Measurements from ENCODE around the gene RALB.
"Not testable (repeated sequence)": the region's sequence is repeated elsewhere in the genome, so short reads cannot be mapped to it uniquely, and the experiment has no call there.

RALB gene

DNA sequence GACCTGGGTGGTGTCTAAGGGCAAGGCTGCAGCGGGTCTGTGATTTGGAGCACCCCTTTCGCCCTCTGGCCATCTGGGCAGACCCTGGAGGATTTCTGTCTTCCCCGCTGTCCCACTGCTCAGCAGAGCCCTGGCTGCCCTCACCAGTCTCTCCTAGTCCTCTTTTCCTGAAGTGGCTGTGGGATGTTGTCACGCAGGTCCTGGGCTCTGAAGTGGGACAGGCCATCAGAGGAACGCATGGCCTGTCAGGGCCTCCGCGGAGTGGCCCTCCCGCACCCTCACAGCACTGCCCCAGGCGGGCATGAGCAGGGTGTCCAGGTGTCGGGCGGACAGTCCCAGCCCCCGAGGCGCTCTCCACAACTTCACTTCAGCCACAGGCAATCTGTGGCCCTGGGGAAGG lies 28.4 kb upstream of the RALB start:
- DNase-seq (ENCODE audit: extremely low spot score, insufficient read length, low read depth) (no peak), FAIRE-seq (no peak)

GRCh38 chr2:120224735-120225548 lies 27.7 kb upstream of the RALB start:
- no peak for DNase-seq (ENCODE audit: extremely low spot score, insufficient read length, low read depth)
- no peak for FAIRE-seq

DNA sequence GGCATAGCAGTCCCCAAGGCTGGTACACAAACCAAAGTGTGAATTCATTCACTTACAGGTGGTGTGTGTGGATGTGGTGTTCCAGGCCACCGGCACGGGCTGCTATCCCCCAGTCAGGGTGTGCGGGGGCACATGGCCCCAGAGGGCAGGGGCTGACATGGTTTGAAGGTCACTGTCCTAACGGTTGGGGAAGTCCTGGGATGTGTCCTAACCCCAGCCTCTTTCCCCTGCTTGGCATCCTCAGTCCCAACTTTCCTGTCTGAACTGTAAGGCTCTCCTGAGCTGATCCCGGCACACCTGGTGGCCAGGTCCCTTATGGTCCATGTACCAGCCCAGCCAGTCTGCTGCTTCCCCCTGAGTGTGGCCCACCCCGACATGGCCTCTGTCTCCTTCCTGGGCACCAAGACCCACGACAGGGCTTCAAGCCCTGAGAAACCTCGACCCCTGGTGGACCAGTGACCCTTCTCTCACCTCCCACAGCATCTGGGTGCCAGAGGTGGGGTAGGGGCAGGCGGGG lies 27.0 kb upstream of the RALB start:
- no peak for DNase-seq (ENCODE audit: extremely low spot score, insufficient read length, low read depth)

DNA sequence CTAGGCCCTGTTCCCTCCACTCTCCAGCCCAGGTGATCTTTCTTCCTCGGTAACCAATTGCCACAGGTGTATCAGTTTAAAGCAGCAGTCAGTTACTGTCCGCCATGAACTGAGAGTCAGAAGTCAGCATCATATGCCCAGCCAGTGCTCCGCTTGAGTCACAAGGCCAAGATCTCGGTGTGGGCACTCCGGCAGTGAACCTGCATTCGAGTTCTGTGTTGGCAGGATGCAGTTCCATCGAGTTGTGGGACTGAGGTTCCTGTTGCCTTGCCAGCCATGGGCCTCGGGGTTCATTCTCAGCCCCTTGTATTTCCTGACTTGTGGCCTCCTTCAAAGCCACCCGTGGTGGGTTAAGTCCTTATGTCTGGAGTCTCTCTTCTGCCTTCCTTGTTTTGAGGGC lies 26.3 kb upstream of the RALB start:
- DNase-seq (ENCODE audit: extremely low spot score, insufficient read length, low read depth): no peak
- no peak for FAIRE-seq

More for the DNA sequence above, 27.0 kb upstream of the RALB start:
- no peak for FAIRE-seq

GRCh38 chr2:120227111-120227991 lies 25.3 kb upstream of the RALB start:
- FAIRE-seq (no peak), DNase-seq (ENCODE audit: extremely low spot score, insufficient read length, low read depth) (no peak)

DNA sequence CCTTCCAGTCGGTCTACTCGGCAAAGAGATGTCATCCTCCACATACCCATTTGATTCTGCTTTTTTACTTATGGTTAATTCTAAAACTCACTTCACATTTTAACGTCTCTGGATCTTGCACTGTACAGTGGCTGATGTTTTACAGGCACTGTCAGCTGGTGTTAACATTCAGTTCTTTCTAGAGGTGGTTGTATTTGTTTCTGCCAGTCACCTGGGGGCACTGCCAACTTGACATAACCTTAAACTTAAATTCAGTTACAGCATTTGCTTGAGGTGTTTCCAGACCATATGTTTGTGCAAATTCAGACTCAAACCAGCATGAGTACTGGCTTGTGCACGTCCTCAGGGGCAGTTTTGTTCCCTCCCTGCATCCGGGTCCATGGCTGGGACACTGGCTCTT lies 24.1 kb upstream of the RALB start:
- no peak for DNase-seq (ENCODE audit: extremely low spot score, insufficient read length, low read depth)
- no peak for FAIRE-seq

- no peak for FAIRE-seq
These were observed 23.3 kb upstream of the RALB start for GRCh38 chr2:120229341-120229740.

GRCh38 chr2:120230515-120231471 lies 21.9 kb upstream of the RALB start:
- FAIRE-seq (peak; percentile 60), DNase-seq (ENCODE audit: extremely low spot score, insufficient read length, low read depth) (no peak)

More at GRCh38 chr2:120229341-120229740, 23.3 kb upstream of the RALB start:
- DNase-seq (ENCODE audit: extremely low spot score, insufficient read length, low read depth): no peak

- DNase-seq (ENCODE audit: extremely low spot score, insufficient read length, low read depth) (no peak), FAIRE-seq (no peak)
These were observed 21.1 kb upstream of the RALB start for GRCh38 chr2:120231564-120231973.

GRCh38 chr2:120231974-120232635 lies 20.5 kb upstream of the RALB start:
- FAIRE-seq: peak; percentile 98
- DNase-seq (ENCODE audit: extremely low spot score, insufficient read length, low read depth): peak; percentile 68

- FAIRE-seq (no peak), DNase-seq (ENCODE audit: extremely low spot score, insufficient read length, low read depth) (no peak)
These were observed 19.4 kb upstream of the RALB start for GRCh38 chr2:120233292-120233691.

DNA sequence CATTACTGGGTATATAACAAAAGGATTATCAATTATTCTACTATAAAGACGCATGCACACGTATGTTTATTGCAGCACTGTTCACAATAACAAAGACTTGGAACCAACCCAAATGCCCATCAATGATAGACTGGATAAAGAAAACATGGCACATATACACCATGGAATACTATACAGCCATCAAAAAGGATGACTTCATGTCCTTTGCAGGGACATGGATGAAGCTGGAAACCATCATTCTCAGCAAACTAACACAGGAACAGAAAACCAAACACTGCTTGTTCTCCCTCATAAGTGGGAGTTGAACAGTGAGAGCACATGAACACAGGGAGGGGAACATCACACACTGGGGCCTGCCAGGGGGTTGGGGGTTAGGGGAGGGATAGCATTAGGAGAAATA lies 17.5 kb upstream of the RALB start:
- DNase-seq (ENCODE audit: extremely low spot score, insufficient read length, low read depth); FAIRE-seq: not testable (repeated sequence)

DNA sequence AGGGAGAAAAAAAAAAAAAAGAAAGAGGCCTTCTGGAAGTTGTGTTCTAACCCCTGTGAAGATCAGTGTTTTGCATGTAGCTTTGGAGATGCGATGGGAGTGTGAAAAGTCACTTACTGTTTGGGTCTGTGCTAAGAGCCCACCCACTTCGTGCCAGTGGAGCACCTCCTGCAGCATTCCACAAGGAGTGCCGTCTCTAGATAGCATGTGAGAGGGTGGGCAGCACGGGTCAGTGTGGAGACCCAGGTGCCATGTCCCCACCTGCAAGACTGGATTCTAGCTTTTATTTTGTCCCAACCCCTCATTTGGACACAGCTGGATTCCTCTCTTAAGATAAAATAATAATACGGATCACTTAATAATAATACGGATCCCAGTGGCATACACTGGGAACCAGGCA lies 17.0 kb upstream of the RALB start:
- no peak for DNase-seq (ENCODE audit: extremely low spot score, insufficient read length, low read depth)
- FAIRE-seq: no peak

DNA sequence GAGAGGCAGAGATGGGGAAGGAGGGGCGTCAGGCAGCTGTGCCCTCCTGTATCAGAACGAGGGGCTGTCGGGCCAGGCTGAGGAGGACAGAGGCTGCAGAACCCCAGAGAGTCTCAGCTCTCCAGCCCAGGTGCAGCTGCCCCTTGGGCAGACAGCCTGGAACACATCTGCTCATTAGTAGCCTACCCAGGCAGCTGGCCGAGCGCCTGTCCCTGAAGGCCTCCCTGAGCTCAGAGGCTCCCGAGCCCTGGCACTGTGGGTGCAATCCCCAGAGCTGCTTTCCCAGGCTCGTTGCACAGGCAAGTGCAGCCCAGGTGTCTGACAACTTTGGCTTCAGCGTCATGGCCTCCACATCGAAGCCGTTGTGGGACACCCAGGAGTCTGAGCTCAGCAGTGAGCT lies 16.3 kb upstream of the RALB start:
- DNase-seq (ENCODE audit: extremely low spot score, insufficient read length, low read depth): no peak
- FAIRE-seq: no peak

GRCh38 chr2:120236791-120237190 lies 15.9 kb upstream of the RALB start:
- FAIRE-seq: no peak

GRCh38 chr2:120237491-120237902 lies 15.2 kb upstream of the RALB start:
- DNase-seq (ENCODE audit: extremely low spot score, insufficient read length, low read depth) (no peak), FAIRE-seq (no peak)

More at GRCh38 chr2:120236791-120237190, 15.9 kb upstream of the RALB start:
- DNase-seq (ENCODE audit: extremely low spot score, insufficient read length, low read depth): no peak

DNA sequence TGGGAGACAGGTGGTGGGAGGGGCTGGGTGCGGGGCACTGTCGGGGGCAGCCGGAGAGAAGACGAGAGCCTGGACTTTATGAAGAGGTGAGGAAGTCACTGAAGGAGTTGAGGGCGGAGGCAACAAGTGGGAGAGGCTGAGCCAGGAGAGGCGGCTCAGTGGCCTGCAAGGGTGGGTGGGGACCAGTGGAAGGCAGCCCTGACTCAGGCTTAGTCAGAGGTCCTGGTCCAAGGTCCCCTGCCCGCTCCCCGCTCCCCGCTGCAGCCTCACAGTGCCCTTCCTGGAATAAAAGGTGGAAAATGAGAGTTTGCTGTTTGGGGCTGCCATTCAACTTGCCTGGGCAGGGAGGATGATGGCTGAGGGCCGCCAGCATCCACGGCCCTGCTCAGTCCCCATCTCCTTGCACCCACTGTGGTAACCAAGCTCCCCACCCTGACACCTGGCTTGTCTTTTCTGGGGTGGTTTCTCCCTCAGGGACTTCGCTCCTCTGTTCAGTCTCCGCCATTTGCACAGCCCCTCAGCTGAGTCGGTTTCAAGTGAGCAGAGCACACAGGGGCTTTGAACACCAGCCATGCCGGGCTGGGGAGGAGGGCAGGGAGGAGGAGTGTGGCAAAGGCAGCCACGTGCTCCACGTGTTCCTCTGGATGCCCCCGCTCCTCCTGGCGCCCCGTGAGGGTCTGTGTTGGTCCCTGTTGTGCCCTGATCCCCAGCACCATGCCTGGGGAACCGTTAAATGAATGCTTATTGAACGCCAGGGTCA lies 13.7 kb upstream of the RALB start:
- no peak for DNase-seq (ENCODE audit: extremely low spot score, insufficient read length, low read depth)
- FAIRE-seq: no peak

GRCh38 chr2:120239488-120240287 lies 13.0 kb upstream of the RALB start:
- DNase-seq (ENCODE audit: extremely low spot score, insufficient read length, low read depth): no peak

More at GRCh38 chr2:120239488-120240287, 13.0 kb upstream of the RALB start:
- no peak for FAIRE-seq
